Measurements from ENCODE around the gene OR13C5. TPM values are rescaled to one million over a fixed set of nuclear protein-coding genes. Genes with fewer than 3 reads are reported as not detected.

The OR13C5 gene
- total RNA-seq, result not detected in 2 replicates

GRCh38 chr9:104599313-104599712 lies at the start of gene OR13C5:
Gene OR13C5 (minus strand): TSS chr9:104599413. CDS start chr9:104599413, 0 bp downstream.

DNA sequence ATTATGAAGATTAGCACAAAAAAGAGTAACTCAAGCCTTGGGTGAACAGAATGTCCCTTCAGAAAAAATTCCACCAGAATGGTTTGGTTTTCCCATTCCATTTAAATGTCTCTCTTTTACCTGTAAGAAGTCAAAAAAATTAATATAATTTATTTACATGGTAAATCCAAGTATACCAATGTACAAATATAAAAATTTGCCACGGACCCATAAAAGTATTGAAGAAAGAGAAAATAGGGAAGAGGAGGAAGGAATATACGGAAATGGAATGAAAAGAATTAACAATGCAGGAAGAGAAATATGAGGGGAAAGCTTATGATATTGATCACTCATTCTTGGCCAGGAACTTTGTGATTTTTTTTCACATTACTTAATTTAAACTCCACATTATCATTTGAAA lies 18.9 kb upstream of the OR13C5 start, which contains the start of gene OR13C9:
TSS of gene OR13C9 (minus strand) at position 101 of the 400 bp plus-strand sequence. CDS start at position 101, 0 bp downstream.

GRCh38 chr9:104605527-104605926 lies 6.3 kb upstream of the OR13C5 start, which contains the start of gene OR13C2:
Gene OR13C2 (minus strand): TSS chr9:104605627. CDS start chr9:104605627, 0 bp downstream.

DNA sequence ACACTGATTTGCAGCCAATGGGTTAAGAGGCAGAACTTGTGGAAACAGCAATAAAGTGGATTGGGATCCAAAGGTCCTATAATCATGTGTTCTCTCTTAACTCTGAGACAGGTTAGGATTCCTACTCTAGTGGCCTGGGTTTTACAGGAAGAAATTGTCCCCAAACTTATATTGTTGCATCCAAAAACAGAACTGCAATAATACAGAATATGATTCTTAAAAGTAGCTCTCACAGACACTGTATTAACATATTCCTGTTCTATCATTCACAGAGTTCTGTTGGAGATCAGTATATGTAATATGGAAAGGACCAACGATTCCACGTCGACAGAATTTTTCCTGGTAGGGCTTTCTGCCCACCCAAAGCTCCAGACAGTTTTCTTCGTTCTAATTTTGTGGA lies 30.3 kb downstream of the OR13C5 start, which contains the start of gene OR13C8:
TSS of gene OR13C8 (plus strand) at position 301 of the 400 bp plus-strand sequence. CDS start at position 301, 0 bp downstream.

Other genes with a start within 250 kb of the OR13C5 start
- gene OR13F1, start 95.2 kb downstream of the OR13C5 start, total RNA-seq, result not detected in 2 replicates
- gene OR13C4, start 72.2 kb downstream of the OR13C5 start, total RNA-seq, result not detected in 2 replicates
- 0.11 TPM in 1 of 2 replicates, not detected in the other for gene OR13C3, start 62.6 kb downstream of the OR13C5 start, total RNA-seq
- not detected in 2 replicates for gene OR13C8, start 30.2 kb downstream of the OR13C5 start, total RNA-seq
- 0.22 TPM in 1 of 2 replicates, not detected in the other for gene OR13C2, start 6.2 kb upstream of the OR13C5 start, total RNA-seq
- gene OR13C9, start 18.8 kb upstream of the OR13C5 start, total RNA-seq, result not detected in 2 replicates
- not detected in 2 replicates for gene OR13D1, start 95.1 kb upstream of the OR13C5 start, total RNA-seq
- 61.6 and 69.6 TPM in 2 replicates for gene NIPSNAP3A, start 148.3 kb upstream of the OR13C5 start, total RNA-seq
- 3.0 and 3.1 TPM in 2 replicates for gene NIPSNAP3B, start 164.7 kb upstream of the OR13C5 start, total RNA-seq